Prostate gland (tissue), 2 donors: ENCODE measurements around the gene CPT1B.

Experiments used
- CTCF ChIP-seq, 4 experiments: fragments of 200-600 bp in 2 of 4; fragments of 450-650 bp in 2 of 4; sonication (generic) in 2 of 4; IDR thresholded peaks; 1 replicate in 3 of 4; 2 replicates in 1 of 4; pipeline ENCODE4 v1.5.1; 2016 to 2019; ENCODE audit warnings: antibody characterized with exemption in 4 of 4, mild to moderate bottlenecking in 2 of 4, moderate library complexity in 2 of 4
- POLR2AphosphoS5 ChIP-seq: sonication (generic); formaldehyde crosslinking; IDR thresholded peaks from one replicate; pipeline ENCODE4 v1.6.1; 2017; ENCODE audit warnings: antibody characterized with exemption

- no peak for TF ChIP-seq CTCF (IDR thresholded peaks at IDR 0.05)
- TF ChIP-seq POLR2AphosphoS5: no peak
These were observed 59.1 kb downstream of the CPT1B start for GRCh38 chr22:50519151-50519550.
